ENCODE results near the gene ZSCAN21. TPM values are rescaled to one million over a fixed set of nuclear protein-coding genes. Genes with fewer than 3 reads are reported as not detected.
"Not testable (repeated sequence)": the region's sequence is repeated elsewhere in the genome, so short reads cannot be mapped to it uniquely, and the experiment has no call there.

The ZSCAN21 gene
- 6.1 and 7.7 TPM in 2 replicates for total RNA-seq

DNA sequence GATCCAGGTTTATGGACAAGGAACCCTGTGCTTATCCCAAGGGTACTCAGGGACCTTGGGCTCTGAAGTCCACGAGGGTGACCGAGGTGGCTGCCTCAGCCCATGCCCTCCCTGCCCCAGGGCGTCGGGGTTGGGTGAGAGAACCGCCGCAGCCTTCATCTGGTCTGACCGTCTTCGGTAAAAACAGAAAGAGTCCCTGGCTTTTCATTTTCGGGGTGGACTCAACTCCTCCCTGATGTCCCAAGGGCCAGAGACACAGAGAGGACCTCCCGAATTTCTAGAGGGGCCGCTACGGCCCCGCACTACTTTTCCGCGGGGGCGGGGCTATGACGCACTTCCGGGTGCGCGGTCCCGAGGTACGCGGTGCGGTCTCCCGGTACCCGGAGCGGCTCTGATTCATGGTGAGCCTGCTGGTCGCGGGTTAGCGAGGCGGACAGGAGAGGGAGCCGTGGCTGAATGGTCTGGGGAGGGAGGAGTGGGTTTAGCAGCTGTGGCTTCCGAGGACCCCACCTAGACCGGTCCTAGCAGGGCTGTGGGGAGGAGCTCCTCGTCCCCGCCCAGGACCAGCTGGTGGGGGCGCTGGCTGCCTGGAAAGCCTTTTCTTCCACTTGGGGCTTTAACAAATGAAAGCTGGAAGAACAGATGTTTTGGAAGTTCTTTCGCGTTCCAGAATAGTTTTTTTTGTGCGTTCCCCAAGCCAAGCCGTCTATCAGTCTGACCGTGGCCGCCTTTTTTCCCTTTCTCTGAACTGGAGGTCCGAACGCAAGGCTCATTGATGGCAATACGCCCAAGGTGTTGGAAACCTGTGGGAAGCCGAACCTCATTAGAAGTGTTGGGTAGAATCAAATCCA is at the start of gene ZSCAN21:
Gene ZSCAN21, plus strand, starts transcription at position 334 of the 851 bp plus-strand sequence. CDS start 7,233 bp downstream, outside the sequence.
- peaks cover 8% of the 10 kb centered on the region for H3K4me1 Mint-ChIP-seq (ENCODE audit: low read depth)
- intact Hi-C loops (cut with micrococcal nuclease), result loop anchor here (1.0 to 5.0 kb wide), 3 partner anchors 31 to 72 kb away; partner anchors contain the start of genes AZGP1 and ZNF3

DNA sequence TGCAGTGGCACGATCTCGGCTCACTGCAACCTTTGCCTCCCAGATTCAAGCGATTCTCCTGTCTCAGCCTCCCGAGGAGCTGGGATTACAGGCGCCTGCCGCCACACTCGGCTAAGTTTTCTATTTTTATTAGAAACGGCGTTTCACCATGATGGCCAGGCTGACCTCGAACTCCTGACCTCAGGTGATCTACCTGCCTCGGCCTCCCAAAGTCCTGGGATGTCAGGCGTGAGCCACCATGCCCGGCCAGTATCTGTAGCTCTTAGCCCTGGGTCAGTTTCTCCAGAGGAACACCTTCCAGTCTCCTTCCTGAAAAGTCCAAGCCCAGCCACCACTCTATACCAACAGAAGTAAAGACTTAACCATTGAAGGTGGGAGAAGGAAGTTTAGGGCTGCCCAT is 49.3 kb upstream of the ZSCAN21 start:
- Mint-ChIP-seq H3K9me3 (no peaks in the 10 kb centered on the region), H3K36me3 (ENCODE audit: low read depth) (no peaks in the 10 kb centered on the region), H3K4me3 (ENCODE audit: low read depth) (no peak overlapping the region), H3K4me1 (ENCODE audit: low read depth) (peaks cover 10% of the 10 kb centered on the region), H3K27ac (no peak overlapping the region), H3K27me3 (ENCODE audit: low read depth) (no peaks in the 10 kb centered on the region)
- intact Hi-C loops (cut with micrococcal nuclease), result no loop called here
- no peak for DNase-seq (ENCODE audit: low spot score)

More for the DNA sequence above, at the start of gene ZSCAN21:
- Mint-ChIP-seq H3K27me3 (ENCODE audit: low read depth) (no peaks in the 10 kb centered on the region), H3K4me3 (ENCODE audit: low read depth) (peak within 1 kb of the TSS; percentile 84), H3K36me3 (ENCODE audit: low read depth) (no peaks in the 10 kb centered on the region), H3K27ac (peak within 1 kb of the TSS; percentile 89), H3K9me3 (no peaks in the 10 kb centered on the region)
- peak; percentile 74 for DNase-seq (ENCODE audit: low spot score)

DNA sequence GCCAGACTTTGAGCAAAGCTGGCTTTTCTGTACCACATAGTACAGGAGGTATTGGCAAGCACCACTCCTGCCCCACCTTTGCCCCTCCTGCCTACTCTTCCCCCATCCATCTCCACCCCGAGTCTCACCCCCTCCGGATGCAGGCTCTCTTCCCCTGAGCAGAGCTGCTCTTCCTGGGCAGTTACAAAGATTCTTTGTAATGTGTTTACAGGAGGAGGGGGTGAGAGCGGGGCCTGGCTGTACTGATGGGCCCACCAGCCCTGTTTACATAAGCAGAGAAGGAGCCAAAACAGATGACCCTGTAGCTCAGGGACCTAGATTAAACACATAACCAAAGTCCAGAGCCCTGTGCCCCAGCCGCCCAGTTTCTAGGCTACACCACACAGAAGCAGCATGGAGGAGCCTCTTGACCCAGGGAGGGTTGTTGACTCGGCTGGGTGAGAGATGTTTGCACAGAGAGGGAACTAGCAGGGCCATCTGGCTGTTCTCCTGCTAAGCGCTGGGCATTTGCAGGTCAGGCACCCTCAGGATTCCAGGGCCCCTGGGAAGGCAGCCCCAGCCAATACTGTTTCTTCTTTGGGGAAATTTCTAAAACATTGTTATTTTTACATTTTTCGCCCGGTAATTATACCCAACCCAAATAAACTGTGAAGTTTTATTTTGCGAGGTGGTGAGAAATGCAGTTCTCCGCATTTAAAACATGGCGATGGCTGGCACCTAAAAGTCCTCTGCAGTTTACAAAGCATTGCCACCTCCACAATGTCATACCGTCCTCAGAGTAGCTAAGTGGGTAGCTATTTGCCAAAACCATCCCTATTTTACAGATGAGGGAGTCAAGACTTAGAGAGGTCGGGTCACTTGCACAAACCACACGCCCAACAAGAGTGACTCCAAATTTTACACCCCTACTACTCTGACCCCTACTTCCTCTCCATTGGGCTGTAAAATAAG is 45.6 kb upstream of the ZSCAN21 start:
- intact Hi-C loops (cut with micrococcal nuclease), result no loop called here
- Mint-ChIP-seq H3K36me3 (ENCODE audit: low read depth) (no peaks in the 10 kb centered on the region), H3K9me3 (no peaks in the 10 kb centered on the region), H3K4me3 (ENCODE audit: low read depth) (no peak overlapping the region), H3K27me3 (ENCODE audit: low read depth) (peaks cover 7% of the 10 kb centered on the region), H3K4me1 (ENCODE audit: low read depth) (peaks cover 3% of the 10 kb centered on the region), H3K27ac (no peak overlapping the region)
- no peak for DNase-seq (ENCODE audit: low spot score)

DNA sequence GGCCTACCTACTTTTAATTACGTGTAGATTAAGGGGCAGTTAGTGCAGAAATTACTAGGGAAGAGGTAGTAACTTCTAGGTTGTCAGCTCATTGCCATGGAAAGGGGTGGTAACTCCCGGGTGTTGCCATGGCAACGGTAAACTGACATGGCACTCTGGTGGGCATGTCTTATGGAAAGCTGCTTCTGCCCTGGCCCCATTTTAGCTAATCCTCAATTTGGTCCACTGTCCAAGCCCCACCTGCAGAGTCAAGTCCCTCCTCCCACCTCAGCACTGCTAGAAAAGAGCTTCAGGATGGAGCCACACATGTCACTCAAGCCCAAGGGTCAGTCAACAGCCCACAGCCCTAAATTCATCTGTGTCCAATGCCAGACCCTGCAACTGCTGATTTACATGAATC is 41.7 kb upstream of the ZSCAN21 start:
- no peak overlapping the region for H3K4me3 Mint-ChIP-seq (ENCODE audit: low read depth)
- DNase-seq (ENCODE audit: low spot score), result no peak
- no peak overlapping the region for H3K27ac Mint-ChIP-seq
- H3K9me3 Mint-ChIP-seq, result no peaks in the 10 kb centered on the region
- H3K4me1 Mint-ChIP-seq (ENCODE audit: low read depth), result peaks cover 3% of the 10 kb centered on the region
- intact Hi-C loops (cut with micrococcal nuclease), result no loop called here
- H3K27me3 Mint-ChIP-seq (ENCODE audit: low read depth), result peaks cover 7% of the 10 kb centered on the region
- no peaks in the 10 kb centered on the region for H3K36me3 Mint-ChIP-seq (ENCODE audit: low read depth)

DNA sequence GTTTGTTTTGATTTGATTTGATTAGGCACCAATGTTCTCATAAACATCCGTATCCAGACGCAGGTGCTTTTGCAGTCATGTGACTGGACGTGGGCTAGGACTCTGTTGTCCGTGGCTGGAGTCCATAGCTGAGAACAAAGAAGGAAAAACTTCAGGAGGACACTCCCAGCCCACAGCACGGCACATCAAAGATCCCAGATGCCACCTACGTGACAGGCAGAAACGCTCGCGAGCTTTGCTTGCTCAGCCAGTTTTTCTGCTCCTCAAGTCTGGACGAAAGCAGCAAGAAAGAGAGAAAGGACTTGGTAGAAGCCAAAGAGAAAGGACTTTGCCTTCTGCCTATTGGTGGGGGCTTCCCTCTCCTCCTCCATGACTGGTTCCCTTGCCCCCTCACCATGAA is 41.0 kb upstream of the ZSCAN21 start:
- Mint-ChIP-seq H3K36me3 (ENCODE audit: low read depth) (no peaks in the 10 kb centered on the region), H3K4me3 (ENCODE audit: low read depth) (no peak overlapping the region), H3K27me3 (ENCODE audit: low read depth) (peaks cover 7% of the 10 kb centered on the region), H3K9me3 (no peaks in the 10 kb centered on the region), H3K27ac (no peak overlapping the region), H3K4me1 (ENCODE audit: low read depth) (peaks cover 3% of the 10 kb centered on the region)
- no peak for DNase-seq (ENCODE audit: low spot score)
- intact Hi-C loops (cut with micrococcal nuclease), result no loop called here

DNA sequence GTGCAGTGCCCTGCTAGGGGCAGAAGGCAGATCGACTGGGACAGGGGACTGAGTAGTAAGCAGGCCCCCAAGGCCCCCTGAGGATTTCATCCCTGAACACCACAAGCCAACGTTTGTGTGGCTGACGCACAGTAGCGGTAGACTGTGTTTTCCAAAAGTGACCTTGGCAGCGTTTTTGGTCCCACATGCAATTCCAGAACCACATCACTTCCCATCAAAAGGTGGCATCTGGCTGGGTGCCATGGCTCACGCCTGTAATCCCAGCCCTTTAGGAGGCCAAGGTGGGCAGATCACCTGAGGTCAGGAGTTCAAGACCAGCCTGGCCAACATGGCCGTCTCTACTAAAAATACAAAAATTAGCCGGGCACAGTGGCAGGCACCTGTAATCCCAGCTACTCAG is 39.6 kb upstream of the ZSCAN21 start:
- H3K4me1 Mint-ChIP-seq (ENCODE audit: low read depth); H3K4me3 Mint-ChIP-seq (ENCODE audit: low read depth); H3K27me3 Mint-ChIP-seq (ENCODE audit: low read depth); intact Hi-C loops (cut with micrococcal nuclease); H3K36me3 Mint-ChIP-seq (ENCODE audit: low read depth); H3K9me3 Mint-ChIP-seq; H3K27ac Mint-ChIP-seq; DNase-seq (ENCODE audit: low spot score): not testable (repeated sequence)

GRCh38 chr7:100010901-100011300 is 38.7 kb upstream of the ZSCAN21 start:
- Mint-ChIP-seq H3K27ac (no peak overlapping the region), H3K9me3 (no peaks in the 10 kb centered on the region), H3K36me3 (ENCODE audit: low read depth) (no peaks in the 10 kb centered on the region), H3K4me1 (ENCODE audit: low read depth) (peaks cover 10% of the 10 kb centered on the region), H3K4me3 (ENCODE audit: low read depth) (no peak overlapping the region), H3K27me3 (ENCODE audit: low read depth) (peaks cover 7% of the 10 kb centered on the region)
- DNase-seq (ENCODE audit: low spot score), result no peak
- intact Hi-C loops (cut with micrococcal nuclease), result no loop called here

GRCh38 chr7:100011516-100011915 is 38.1 kb upstream of the ZSCAN21 start:
- peaks cover 7% of the 10 kb centered on the region for H3K27me3 Mint-ChIP-seq (ENCODE audit: low read depth)
- H3K27ac Mint-ChIP-seq, result no peak overlapping the region
- DNase-seq (ENCODE audit: low spot score), result no peak
- intact Hi-C loops (cut with micrococcal nuclease), result no loop called here
- peaks cover 15% of the 10 kb centered on the region for H3K4me1 Mint-ChIP-seq (ENCODE audit: low read depth)
- H3K36me3 Mint-ChIP-seq (ENCODE audit: low read depth), result peaks cover 6% of the 10 kb centered on the region
- no peak overlapping the region for H3K4me3 Mint-ChIP-seq (ENCODE audit: low read depth)
- no peaks in the 10 kb centered on the region for H3K9me3 Mint-ChIP-seq

DNA sequence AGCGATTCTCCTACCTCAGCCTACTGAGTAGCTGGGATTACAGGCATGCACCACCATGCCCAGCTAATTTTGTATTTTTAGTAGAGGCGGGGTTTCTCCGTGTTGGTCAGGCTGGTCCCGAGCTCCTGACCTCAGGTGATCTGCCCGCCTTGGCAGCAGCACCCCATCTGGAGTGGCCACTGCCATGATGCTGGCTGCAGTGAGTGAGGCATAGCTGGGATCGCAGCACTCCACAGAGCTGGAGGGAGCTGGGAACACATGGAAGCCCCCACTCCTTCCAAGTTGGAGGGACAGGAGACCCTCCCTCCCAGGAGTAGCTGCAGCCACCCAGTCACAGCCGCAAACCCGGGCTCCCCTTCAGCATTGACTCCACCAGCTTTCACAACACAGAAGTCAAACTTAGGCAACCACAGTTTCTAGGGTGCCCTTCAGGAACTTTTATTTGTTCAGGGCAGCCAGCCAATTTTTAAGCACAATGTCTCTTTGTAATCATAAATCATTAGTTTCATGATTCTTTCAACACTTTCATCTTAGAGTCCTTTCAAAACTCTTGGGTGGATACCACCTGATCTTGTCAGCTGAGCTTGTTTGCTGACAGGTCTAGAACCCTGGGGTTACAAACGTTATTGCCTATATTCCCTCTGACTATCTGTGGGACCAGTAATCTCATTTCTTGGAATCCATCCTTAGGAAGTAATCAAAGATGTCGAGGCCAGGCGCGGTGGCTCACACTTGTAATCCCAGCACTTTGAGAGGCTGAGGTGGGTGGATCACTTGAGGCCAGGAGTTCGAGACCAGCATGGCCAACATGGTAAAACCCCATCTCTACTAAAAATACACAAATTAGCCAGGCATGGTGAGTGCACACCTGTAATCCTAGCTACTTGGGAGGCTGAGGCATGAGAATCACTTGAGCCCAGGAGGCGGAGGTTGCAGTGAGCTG is 36.9 kb upstream of the ZSCAN21 start:
- peaks cover 11% of the 10 kb centered on the region for H3K36me3 Mint-ChIP-seq (ENCODE audit: low read depth)
- H3K27me3 Mint-ChIP-seq (ENCODE audit: low read depth); H3K4me3 Mint-ChIP-seq (ENCODE audit: low read depth); intact Hi-C loops (cut with micrococcal nuclease); DNase-seq (ENCODE audit: low spot score); H3K27ac Mint-ChIP-seq; H3K9me3 Mint-ChIP-seq: not testable (repeated sequence)
- H3K4me1 Mint-ChIP-seq (ENCODE audit: low read depth), result peaks cover 19% of the 10 kb centered on the region

GRCh38 chr7:100013328-100013676 is 36.3 kb upstream of the ZSCAN21 start:
- H3K9me3 Mint-ChIP-seq, result no peaks in the 10 kb centered on the region
- H3K4me1 Mint-ChIP-seq (ENCODE audit: low read depth), result peaks cover 22% of the 10 kb centered on the region
- no peaks in the 10 kb centered on the region for H3K27me3 Mint-ChIP-seq (ENCODE audit: low read depth)
- H3K36me3 Mint-ChIP-seq (ENCODE audit: low read depth), result peaks cover 15% of the 10 kb centered on the region
- no peak for DNase-seq (ENCODE audit: low spot score)
- intact Hi-C loops (cut with micrococcal nuclease), result no loop called here
- no peak overlapping the region for H3K4me3 Mint-ChIP-seq (ENCODE audit: low read depth)
- no peak overlapping the region for H3K27ac Mint-ChIP-seq

- H3K4me1 Mint-ChIP-seq (ENCODE audit: low read depth), result peaks cover 28% of the 10 kb centered on the region
- DNase-seq (ENCODE audit: low spot score), result peak; percentile 80
- no peaks in the 10 kb centered on the region for H3K9me3 Mint-ChIP-seq
- peak within 1 kb of the TSS; percentile 91 for H3K4me3 Mint-ChIP-seq (ENCODE audit: low read depth)
- H3K27me3 Mint-ChIP-seq (ENCODE audit: low read depth), result no peaks in the 10 kb centered on the region
- peak within 1 kb of the TSS; percentile 95 for H3K27ac Mint-ChIP-seq
- H3K36me3 Mint-ChIP-seq (ENCODE audit: low read depth), result peaks cover 21% of the 10 kb centered on the region
- intact Hi-C loops (cut with micrococcal nuclease), result loop anchor here (1.0 kb wide), 2 partner anchors 18 to 34 kb away; partner anchors contain the start of gene ZSCAN21
These were observed 34.1 kb upstream of the ZSCAN21 start, which contains the start of gene ZKSCAN1 for GRCh38 chr7:100015232-100016214. Gene ZKSCAN1 (plus strand): TSS chr7:100015596. CDS start chr7:100023507, 7,911 bp downstream.

Measured in activated T-helper 2 cell treated with anti-CD3 and anti-CD28 coated beads, Interferon-gamma antibody, Interleukin-2, Interleukin-4, amounts not matched to agents 10 μg/mL and 5 μg/mL and 100 μg/mL, durations not matched to agents 14 hours and 24 hours and 36 hours (primary cell).